B cell (primary cell): Measurements from ENCODE around the gene SRSF6. TPM values are rescaled to one million over a fixed set of nuclear protein-coding genes. Genes with fewer than 3 reads are reported as not detected.

Experiments
- ATAC-seq: fragments of 200-7000 bp; cut with Tn5 transposase; one replicate; pipeline ENCODE4 v1.10.0; 2021; ENCODE audit warnings: low read depth, mild to moderate bottlenecking, moderate number of reproducible peaks, moderate library complexity
- CTCF ChIA-PET: fragments of 350-600 bp; sonication (Branson Sonifier 250); formaldehyde crosslinking; loops from one replicate; lab custom pipeline; 2021; ENCODE audit warnings: antibody characterized with exemption, inconsistent platforms; lab: Charles Lee
- POLR2A ChIA-PET: fragments of 350-600 bp; sonication (Branson Sonifier 250); formaldehyde crosslinking; loops from one replicate; lab custom pipeline; 2021; ENCODE audit warnings: antibody characterized with exemption; lab: Charles Lee
- DNase-seq: peaks from one replicate; pipeline ENCODE4 v3.0.0; 2013
- H2AFZ ChIP-seq: 2 replicates; pipeline ENCODE4 v1.6.1; 2012; ENCODE audit warnings: mild to moderate bottlenecking, low read depth, low read length; ENCODE audit not compliant: insufficient read depth, poor library complexity, severe bottlenecking
- H3K27ac ChIP-seq, 2 donors: 1 replicate in 1 of 2; 2 replicates in 1 of 2; pipeline ENCODE4 v1.5.1; 2012 to 2013; ENCODE audit warnings: low read length in 2 of 2, mild to moderate bottlenecking in 2 of 2, moderate library complexity in 1 of 2
- H3K27me3 ChIP-seq, 4 experiments: fragments of 200-600 bp in 1 of 4; sonication (generic) in 1 of 4; replicated peaks in 1 of 4; 1 replicate in 2 of 4; 2 replicates in 2 of 4; pipeline versions ENCODE4 v1.6.1 to v1.7.0; 2013 to 2016; ENCODE audit warnings: low read length in 3 of 4, mild to moderate bottlenecking in 2 of 4, mixed read lengths in 1 of 4, moderate library complexity in 1 of 4; ENCODE audit not compliant: insufficient read depth in 4 of 4, control insufficient read depth in 3 of 4; ENCODE audit errors: control extremely low read depth in 1 of 4
- H3K36me3 ChIP-seq, 2 experiments: replicated peaks in 1 of 2; 1 replicate in 1 of 2; 2 replicates in 1 of 2; pipeline versions ENCODE4 v1.6.1 to v1.7.1; 2013; ENCODE audit warnings: low read length in 1 of 2; ENCODE audit not compliant: insufficient read depth in 2 of 2, control insufficient read depth in 1 of 2; ENCODE audit errors: control extremely low read depth in 1 of 2, extremely low read depth in 1 of 2
- H3K4me1 ChIP-seq, 2 donors: fragments of 200-600 bp in 1 of 2; sonication (generic) in 1 of 2; 1 replicate in 1 of 2; 2 replicates in 1 of 2; pipeline versions ENCODE4 v1.5.1 to v1.6.1; 2013 to 2017; ENCODE audit warnings: low read length in 2 of 2; ENCODE audit not compliant: control insufficient read depth in 2 of 2, insufficient read depth in 2 of 2
- H3K4me2 ChIP-seq: replicated peaks from 2 replicates; pipeline ENCODE3; 2012; ENCODE audit warnings: mild to moderate bottlenecking, low read depth, low read length; ENCODE audit not compliant: poor library complexity, severe bottlenecking
- H3K4me3 ChIP-seq, 5 experiments: fragments of 200-600 bp in 1 of 5; sonication (generic) in 1 of 5; 1 replicate in 3 of 5; 2 replicates in 2 of 5; pipeline versions ENCODE4 v1.5.1 to v1.7.0; 2011 to 2016; ENCODE audit warnings: low read length in 4 of 5, mild to moderate bottlenecking in 4 of 5, low read depth in 2 of 5, control low read depth in 1 of 5, moderate library complexity in 1 of 5; ENCODE audit not compliant: insufficient read depth in 1 of 5; ENCODE audit errors: control extremely low read depth in 1 of 5, extremely low read depth in 1 of 5
- H3K79me2 ChIP-seq: fragments of 200-600 bp; sonication (generic); one replicate; pipeline ENCODE4 v1.6.0; 2016; ENCODE audit warnings: low read length; ENCODE audit not compliant: control insufficient read depth, insufficient read depth
- H3K9ac ChIP-seq: fragments of 200-600 bp; sonication (generic); 2 replicates; pipeline ENCODE4 v1.6.1; 2017; ENCODE audit warnings: mild to moderate bottlenecking, low read length, moderate library complexity
- H3K9me3 ChIP-seq, 3 donors: one replicate each; pipeline versions ENCODE4 v1.6.1 to v1.7.1; 2013; ENCODE audit warnings: low read length in 2 of 3; ENCODE audit not compliant: control insufficient read depth in 2 of 3, insufficient read depth in 1 of 3; ENCODE audit errors: control extremely low read depth in 1 of 3
- H4K20me1 ChIP-seq: 2 replicates; pipeline ENCODE4 v1.6.0; 2012; ENCODE audit warnings: mild to moderate bottlenecking, low read length; ENCODE audit not compliant: insufficient read depth, control insufficient read depth, poor library complexity, severe bottlenecking
- H3K27ac Mint-ChIP-seq: one replicate; pipeline ENCODE4 v1.8.0; 2021; ENCODE audit warnings: mixed read lengths
- H3K27me3 Mint-ChIP-seq: one replicate; pipeline ENCODE4 v1.8.0; 2021; ENCODE audit warnings: mixed read lengths
- H3K4me1 Mint-ChIP-seq: one replicate; pipeline ENCODE4 v1.8.0; 2021; ENCODE audit warnings: mixed read lengths
- H3K4me3 Mint-ChIP-seq: one replicate; pipeline ENCODE4 v1.8.0; 2021; ENCODE audit warnings: mixed read lengths
- H3K9me3 Mint-ChIP-seq: one replicate; pipeline ENCODE4 v1.8.0; 2022; ENCODE audit warnings: mixed read lengths; ENCODE audit not compliant: insufficient read depth
- EZH2 ChIP-seq: IDR thresholded peaks from 2 replicates; pipeline ENCODE4 v1.6.1; 2012; ENCODE audit warnings: borderline replicate concordance, low read depth, mild to moderate bottlenecking, moderate library complexity, low read length; ENCODE audit not compliant: insufficient read depth, poor library complexity, severe bottlenecking
- WGBS: methylation state at CpG from one replicate; pipeline ENCODE4 v1.1.5; 2013; ENCODE audit warnings: missing lambda C conversion rate; ENCODE audit not compliant: insufficient coverage; 5-methylcytosine and 5-hydroxymethylcytosine counted together
- intact Hi-C: fragments of 100-400 bp; cut with micrococcal nuclease; formaldehyde crosslinking; loops from one replicate; pipeline ENCODE4 v1.10.0; 2022
- polyA plus RNA-seq: library from polyadenylated mRNA; depleted of rRNA; stranded (reverse); fragments of >200 nt; gene quantifications from 2 replicates; pipeline ENCODE4 v1.2.3, GENCODE V29; 2012
- total RNA-seq, 2 donors: library from RNA; stranded (reverse); fragments of 120-200 nt in 1 of 2; gene quantifications; 1 replicate in 1 of 2; 2 replicates in 1 of 2; pipeline versions ENCODE4 v1.2.3 to v1.2.4, GENCODE V29; 2013 to 2022
- TF ChIP-seq, protein P1 (sequence below): fragments of 200-600 bp; IDR thresholded peaks from one replicate; pipeline ENCODE4 v1.8.0; 2022; ENCODE audit warnings: antibody characterized with exemption, mild to moderate bottlenecking

SRSF6 gene
- total and polyA plus RNA-seq, 2 donors (not counting 1 experiment from before 2014, with no cell fraction given) = 201 to 296 TPM

DNA sequence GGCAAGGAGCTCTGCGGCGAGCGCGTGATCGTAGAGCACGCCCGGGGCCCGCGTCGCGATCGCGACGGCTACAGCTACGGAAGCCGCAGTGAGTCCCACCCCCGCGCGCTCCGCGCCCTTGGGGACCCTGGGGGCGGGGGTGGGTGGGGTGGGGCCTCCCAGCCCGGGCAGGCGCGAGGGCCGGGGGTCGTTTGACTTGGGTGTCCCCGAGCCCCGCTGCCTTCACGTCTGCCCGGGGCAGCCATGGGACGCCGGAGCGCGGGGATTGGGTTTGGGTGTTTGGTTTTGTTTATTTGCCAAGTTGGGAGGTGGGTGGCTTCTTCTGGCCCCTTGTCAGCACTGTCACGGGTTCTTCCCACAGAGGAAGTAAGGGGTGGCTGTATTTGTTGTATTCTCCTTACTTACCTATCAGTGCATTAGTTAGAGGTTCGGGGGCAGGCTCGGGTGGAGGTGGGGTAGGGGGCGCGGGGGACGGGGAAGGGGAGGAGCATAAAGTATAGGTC is 777 bp downstream of the SRSF6 start:
- H3K4me3 Mint-ChIP-seq = peak overlapping the region; percentile 89
- peak overlapping the region; percentile 100 for H3K9ac ChIP-seq
- peaks cover 48% of the 10 kb centered on the region for H4K20me1 ChIP-seq
- ChIA-PET POLR2A (interaction anchor here (0.6 to 2.9 kb wide), 4 partner anchors 133 to 1427 kb away, joined by 3 to 12 read pairs (median 4); partner anchors contain the start of genes IFT52 and YWHAB), CTCF (interaction anchor here (0.6 to 2.5 kb wide), 3 partner anchors 56 to 233 kb away, joined by 4 to 10 read pairs (median 7); no protein-coding TSS in a partner anchor)
- H3K4me1 ChIP-seq = peaks cover 11 to 13% of the 10 kb centered on the region in 2 donors
- TF ChIP-seq, protein P1, sequence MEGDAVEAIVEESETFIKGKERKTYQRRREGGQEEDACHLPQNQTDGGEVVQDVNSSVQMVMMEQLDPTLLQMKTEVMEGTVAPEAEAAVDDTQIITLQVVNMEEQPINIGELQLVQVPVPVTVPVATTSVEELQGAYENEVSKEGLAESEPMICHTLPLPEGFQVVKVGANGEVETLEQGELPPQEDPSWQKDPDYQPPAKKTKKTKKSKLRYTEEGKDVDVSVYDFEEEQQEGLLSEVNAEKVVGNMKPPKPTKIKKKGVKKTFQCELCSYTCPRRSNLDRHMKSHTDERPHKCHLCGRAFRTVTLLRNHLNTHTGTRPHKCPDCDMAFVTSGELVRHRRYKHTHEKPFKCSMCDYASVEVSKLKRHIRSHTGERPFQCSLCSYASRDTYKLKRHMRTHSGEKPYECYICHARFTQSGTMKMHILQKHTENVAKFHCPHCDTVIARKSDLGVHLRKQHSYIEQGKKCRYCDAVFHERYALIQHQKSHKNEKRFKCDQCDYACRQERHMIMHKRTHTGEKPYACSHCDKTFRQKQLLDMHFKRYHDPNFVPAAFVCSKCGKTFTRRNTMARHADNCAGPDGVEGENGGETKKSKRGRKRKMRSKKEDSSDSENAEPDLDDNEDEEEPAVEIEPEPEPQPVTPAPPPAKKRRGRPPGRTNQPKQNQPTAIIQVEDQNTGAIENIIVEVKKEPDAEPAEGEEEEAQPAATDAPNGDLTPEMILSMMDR = no peak
- TF ChIP-seq EZH2 = no peak
- no peak overlapping the region for H2AFZ ChIP-seq
- WGBS = 0% methylated on average over 36 of the region's 41 CpGs
- H3K27ac Mint-ChIP-seq = peak overlapping the region; percentile 96
- no peaks in the 10 kb centered on the region for H3K27me3 ChIP-seq
- DNase-seq = no peak
- H3K9me3 ChIP-seq = no peaks in the 10 kb centered on the region
- peak overlapping the region in 4 of 5 experiments; percentile 95 to 98 (median 95) for H3K4me3 ChIP-seq
- intact Hi-C loops = loop anchor here (5.0 kb wide), 4 partner anchors 209 to 1841 kb away; partner anchors contain the start of genes CHD6, FITM2, MYBL2 and YWHAB
- H3K4me1 Mint-ChIP-seq = peaks cover 34% of the 10 kb centered on the region
- ATAC-seq = no peak
- peak overlapping the region; percentile 87 for H3K4me2 ChIP-seq
- peaks cover 19% of the 10 kb centered on the region for H3K79me2 ChIP-seq
- H3K9me3 Mint-ChIP-seq = no peaks in the 10 kb centered on the region
- H3K27me3 Mint-ChIP-seq = peaks cover 9% of the 10 kb centered on the region
- peak overlapping the region; percentile 99 to 100 for H3K27ac ChIP-seq
- peaks cover 7 to 45% of the 10 kb centered on the region in 2 experiments for H3K36me3 ChIP-seq
